Left ventricle myocardium inferior (tissue), 1 donor: Measurements from ENCODE around the gene CDK9. TPM values are rescaled to one million over a fixed set of nuclear protein-coding genes. Genes with fewer than 3 reads are reported as not detected.

Source experiments
- DNase-seq: peaks from one replicate; pipeline ENCODE4 v3.0.0-alpha.2; 2020
- H3K27ac ChIP-seq: fragments of 200-600 bp; replicated peaks from 2 replicates; pipeline ENCODE4 v1.8.0; 2021
- H3K27me3 ChIP-seq: fragments of 200-600 bp; 2 replicates; pipeline ENCODE4 v1.8.0; 2021; ENCODE audit warnings: low read depth
- H3K36me3 ChIP-seq: fragments of 200-600 bp; 2 replicates; pipeline ENCODE4 v1.8.0; 2021
- H3K4me1 ChIP-seq: fragments of 200-600 bp; 2 replicates; pipeline ENCODE4 v1.8.0; 2021
- H3K4me3 ChIP-seq: fragments of 200-600 bp; 2 replicates; pipeline ENCODE4 v1.8.0; 2021; ENCODE audit warnings: mild to moderate bottlenecking, moderate library complexity
- H3K9me3 ChIP-seq: fragments of 200-600 bp; replicated peaks from 2 replicates; pipeline ENCODE4 v1.8.0; 2021
- CTCF ChIP-seq: fragments of 200-600 bp; IDR thresholded peaks from 2 replicates; pipeline ENCODE4 v1.8.0; 2021; ENCODE audit warnings: antibody characterized with exemption, mild to moderate bottlenecking, borderline replicate concordance
- intact Hi-C: fragments of 100-400 bp; cut with micrococcal nuclease; formaldehyde crosslinking; loops from one replicate; pipeline ENCODE4 v1.11.0; 2022
- total RNA-seq: library from RNA; stranded (reverse); fragmentation: NEBNext Ultra II Directional; extraction: Animal tissue kit (Norgen Biotek cat#: 25700); gene quantifications from one replicate; pipeline ENCODE4 v1.2.1, GENCODE V29; 2021
- donor health status: DM: no; HTN: yes; CAD: no; lungs with severe emphysema.

CDK9 gene
- total RNA-seq, 1 donor from 2014 or later = 46.4 TPM

GRCh38 chr9:127765418-127765817 lies 20.4 kb upstream of the CDK9 start:
- H3K27ac ChIP-seq = peak overlapping the region; percentile 93
- DNase-seq = no peak
- H3K9me3 ChIP-seq = no peaks in the 10 kb centered on the region
- intact Hi-C loops = no loop called here
- H3K27me3 ChIP-seq = peaks cover 14% of the 10 kb centered on the region
- H3K4me1 ChIP-seq = peaks cover 95% of the 10 kb centered on the region
- H3K4me3 ChIP-seq = no peak overlapping the region
- H3K36me3 ChIP-seq = no peaks in the 10 kb centered on the region
- TF ChIP-seq CTCF = no peak

GRCh38 chr9:127767410-127767809 lies 18.4 kb upstream of the CDK9 start:
- H3K4me3 ChIP-seq = peak overlapping the region; percentile 74

GRCh38 chr9:127767909-127768331 lies 17.9 kb upstream of the CDK9 start:
- no peak for DNase-seq
- no peaks in the 10 kb centered on the region for H3K36me3 ChIP-seq
- intact Hi-C loops = no loop called here
- peaks cover 84% of the 10 kb centered on the region for H3K4me1 ChIP-seq
- no peaks in the 10 kb centered on the region for H3K27me3 ChIP-seq
- H3K9me3 ChIP-seq = no peaks in the 10 kb centered on the region
- H3K4me3 ChIP-seq = peak overlapping the region; percentile 74
- no peak for TF ChIP-seq CTCF
- peak overlapping the region; percentile 93 for H3K27ac ChIP-seq

More at GRCh38 chr9:127767410-127767809, 18.4 kb upstream of the CDK9 start:
- TF ChIP-seq CTCF = no peak
- Histone ChIP-seq H3K27me3 (peaks cover 1% of the 10 kb centered on the region), H3K4me1 (peaks cover 89% of the 10 kb centered on the region), H3K36me3 (no peaks in the 10 kb centered on the region), H3K27ac (peak overlapping the region; percentile 93), H3K9me3 (no peaks in the 10 kb centered on the region)
- DNase-seq = no peak
- intact Hi-C loops = no loop called here

GRCh38 chr9:127768698-127769097 lies 17.1 kb upstream of the CDK9 start:
- H3K4me3 ChIP-seq = peak overlapping the region; percentile 74
- intact Hi-C loops = no loop called here
- no peaks in the 10 kb centered on the region for H3K9me3 ChIP-seq
- TF ChIP-seq CTCF = no peak
- no peaks in the 10 kb centered on the region for H3K27me3 ChIP-seq
- H3K27ac ChIP-seq = peak overlapping the region; percentile 93
- no peaks in the 10 kb centered on the region for H3K36me3 ChIP-seq
- H3K4me1 ChIP-seq = peaks cover 76% of the 10 kb centered on the region
- no peak for DNase-seq

- Histone ChIP-seq H3K4me1 (peaks cover 72% of the 10 kb centered on the region), H3K27me3 (no peaks in the 10 kb centered on the region), H3K4me3 (peak overlapping the region; percentile 74), H3K36me3 (no peaks in the 10 kb centered on the region), H3K9me3 (no peaks in the 10 kb centered on the region), H3K27ac (peak overlapping the region; percentile 93)
- DNase-seq = no peak
- no peak for TF ChIP-seq CTCF
- intact Hi-C loops = no loop called here
Observed at GRCh38 chr9:127769101-127769500, 16.7 kb upstream of the CDK9 start.
